ENCODE data around the gene CFAP61.

CFAP61 gene

GRCh38 chr20:20312562-20312961, 260.2 kb downstream of the CFAP61 start:
- no peak overlapping the region for H3K4me3 ChIP-seq (ENCODE audit: low read length, poor library complexity, severe bottlenecking)
- no peaks in the 10 kb centered on the region; the same call in 1 of the 2 replicates for H3K9me3 ChIP-seq (ENCODE audit: insufficient read depth, low read depth, low read length)
- no peaks in the 10 kb centered on the region for H3F3A ChIP-seq (ENCODE audit: low read depth)
- H3K9ac ChIP-seq (ENCODE audit: low read depth, low read length, poor library complexity, severe bottlenecking) = no peak overlapping the region
- H3K36me3 ChIP-seq (ENCODE audit: insufficient read depth, low read length) = no peaks in the 10 kb centered on the region
- no peaks in the 10 kb centered on the region for H3K9me2 ChIP-seq (replicated peaks; ENCODE audit: low read depth, low read length)
- no peak for TF ChIP-seq CTCF (conservative IDR thresholded peaks at IDR 0.05; ENCODE audit: low read length)
- TF ChIP-seq EZH2phosphoT487 (IDR thresholded peaks at IDR 0.05; ENCODE audit: borderline replicate concordance) = no peak
- no peak overlapping the region for H3K4me2 ChIP-seq (ENCODE audit: low read depth, low read length, poor library complexity, severe bottlenecking)
- no peaks in the 10 kb centered on the region for H4K20me1 ChIP-seq (ENCODE audit: insufficient read depth, low read length, poor library complexity, severe bottlenecking)
- H2AFZ ChIP-seq (ENCODE audit: low read length) = no peak overlapping the region
- H3K27me3 ChIP-seq (ENCODE audit: insufficient read depth, low read length, poor library complexity, severe bottlenecking) = no peaks in the 10 kb centered on the region
- no peaks in the 10 kb centered on the region for H3K4me1 ChIP-seq (ENCODE audit: insufficient read depth, low read length, poor library complexity, severe bottlenecking)
- H3K79me2 ChIP-seq (ENCODE audit: insufficient read depth, low read length) = no peaks in the 10 kb centered on the region

GRCh38 chr20:20317195-20317594, 264.9 kb downstream of the CFAP61 start:
- Histone ChIP-seq H3K4me2 (ENCODE audit: low read depth, low read length, poor library complexity, severe bottlenecking) (no peak overlapping the region), H3K27me3 (ENCODE audit: insufficient read depth, low read length, poor library complexity, severe bottlenecking) (no peaks in the 10 kb centered on the region), H2AFZ (ENCODE audit: low read length) (no peak overlapping the region), H3K36me3 (ENCODE audit: insufficient read depth, low read length) (no peaks in the 10 kb centered on the region), H3K9ac (ENCODE audit: low read depth, low read length, poor library complexity, severe bottlenecking) (no peak overlapping the region), H3K4me3 (ENCODE audit: low read length, poor library complexity, severe bottlenecking) (no peak overlapping the region), H3K4me1 (ENCODE audit: insufficient read depth, low read length, poor library complexity, severe bottlenecking) (no peaks in the 10 kb centered on the region), H3F3A (ENCODE audit: low read depth) (no peaks in the 10 kb centered on the region), H3K79me2 (ENCODE audit: insufficient read depth, low read length) (no peaks in the 10 kb centered on the region), H3K9me3 (ENCODE audit: insufficient read depth, low read depth, low read length) (no peaks in the 10 kb centered on the region; the same call in 1 of the 2 replicates), H3K9me2 (replicated peaks; ENCODE audit: low read depth, low read length) (no peaks in the 10 kb centered on the region), H4K20me1 (ENCODE audit: insufficient read depth, low read length, poor library complexity, severe bottlenecking) (no peaks in the 10 kb centered on the region)
- TF ChIP-seq EZH2phosphoT487 (IDR thresholded peaks at IDR 0.05; ENCODE audit: borderline replicate concordance) = no peak
- no peak for TF ChIP-seq CTCF (conservative IDR thresholded peaks at IDR 0.05; ENCODE audit: low read length)

- TF ChIP-seq EZH2phosphoT487 (IDR thresholded peaks at IDR 0.05; ENCODE audit: borderline replicate concordance) (no peak), CTCF (conservative IDR thresholded peaks at IDR 0.05; ENCODE audit: low read length) (no peak)
- Histone ChIP-seq H3K4me3 (ENCODE audit: low read length, poor library complexity, severe bottlenecking) (no peak overlapping the region), H3K9me2 (replicated peaks; ENCODE audit: low read depth, low read length) (no peaks in the 10 kb centered on the region), H2AFZ (ENCODE audit: low read length) (no peak overlapping the region), H3K79me2 (ENCODE audit: insufficient read depth, low read length) (no peaks in the 10 kb centered on the region), H3K27me3 (ENCODE audit: insufficient read depth, low read length, poor library complexity, severe bottlenecking) (no peaks in the 10 kb centered on the region), H3K9me3 (ENCODE audit: insufficient read depth, low read depth, low read length) (no peaks in the 10 kb centered on the region; the same call in 1 of the 2 replicates), H3K4me2 (ENCODE audit: low read depth, low read length, poor library complexity, severe bottlenecking) (no peak overlapping the region), H3F3A (ENCODE audit: low read depth) (no peaks in the 10 kb centered on the region), H3K9ac (ENCODE audit: low read depth, low read length, poor library complexity, severe bottlenecking) (no peak overlapping the region), H4K20me1 (ENCODE audit: insufficient read depth, low read length, poor library complexity, severe bottlenecking) (no peaks in the 10 kb centered on the region), H3K36me3 (ENCODE audit: insufficient read depth, low read length) (no peaks in the 10 kb centered on the region), H3K4me1 (ENCODE audit: insufficient read depth, low read length, poor library complexity, severe bottlenecking) (no peaks in the 10 kb centered on the region)
Observed at GRCh38 chr20:20317621-20318364, 265.5 kb downstream of the CFAP61 start.

Measured in Loucy (cell line).